ENCODE data around the gene CDH5.

Gene CDH5

GRCh38 chr16:66420396-66420795 lies 53.9 kb downstream of the CDH5 start:
- no peak for DNase-seq

DNA sequence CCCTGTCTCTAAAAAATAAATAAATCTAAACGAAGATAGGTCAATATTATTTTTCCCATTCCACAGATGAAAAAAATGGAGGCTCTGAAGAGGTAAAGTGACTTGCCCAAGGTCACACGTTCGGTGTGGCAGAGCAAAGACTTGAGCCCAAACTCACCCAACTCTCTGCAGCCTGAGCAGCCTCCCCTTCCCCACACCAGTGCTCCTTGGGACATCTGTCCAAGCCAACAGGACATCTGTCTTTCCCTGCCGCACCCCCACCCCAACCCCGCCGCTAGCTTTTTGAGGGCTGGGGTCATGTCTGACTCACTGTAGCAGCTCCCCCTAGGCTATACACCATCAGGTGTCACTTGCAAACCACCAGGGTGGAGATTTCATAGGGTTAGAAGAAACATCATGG lies 55.4 kb downstream of the CDH5 start:
- DNase-seq, result no peak

DNA sequence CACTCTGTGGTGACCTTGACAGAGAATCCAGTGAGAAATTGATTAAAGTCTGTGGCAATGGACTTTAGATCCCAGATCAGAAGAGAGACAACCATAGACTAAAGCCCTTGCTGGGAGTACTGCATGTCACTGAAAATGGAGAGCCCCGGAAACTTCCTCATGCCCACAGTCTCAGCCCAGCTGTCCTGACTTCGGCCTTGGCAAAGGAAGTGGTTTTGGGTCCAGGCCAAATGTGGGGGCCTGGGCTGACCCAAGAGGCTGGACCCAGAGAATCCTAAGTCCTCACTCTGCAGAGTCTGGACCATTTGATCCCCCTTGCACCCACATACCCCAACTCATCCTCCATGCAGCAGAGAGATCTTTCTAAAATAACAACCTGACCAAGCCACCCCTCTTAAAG lies 55.9 kb downstream of the CDH5 start:
- DNase-seq, result no peak

DNA sequence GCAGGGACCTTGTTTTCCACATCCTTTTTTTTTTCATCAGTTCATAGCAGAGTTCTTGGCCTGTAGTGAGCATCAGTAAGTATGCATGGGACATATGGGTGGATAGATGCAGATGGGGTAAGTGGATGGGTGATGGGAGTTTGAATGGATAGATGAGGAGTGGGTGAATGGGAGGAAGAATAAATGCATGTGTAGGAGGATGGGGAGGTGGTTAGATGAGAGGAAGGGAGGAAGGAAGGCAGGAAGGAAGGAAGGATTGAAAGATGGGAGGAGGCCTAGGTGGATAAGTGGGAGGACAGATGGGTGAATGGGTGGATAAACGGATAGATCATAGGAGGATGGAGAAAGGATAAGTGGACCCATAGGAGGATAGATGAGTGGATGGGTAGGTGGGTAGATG lies 56.7 kb downstream of the CDH5 start:
- DNase-seq, result no peak

GRCh38 chr16:66425651-66426050 lies 59.2 kb downstream of the CDH5 start:
- no peak for DNase-seq

DNA sequence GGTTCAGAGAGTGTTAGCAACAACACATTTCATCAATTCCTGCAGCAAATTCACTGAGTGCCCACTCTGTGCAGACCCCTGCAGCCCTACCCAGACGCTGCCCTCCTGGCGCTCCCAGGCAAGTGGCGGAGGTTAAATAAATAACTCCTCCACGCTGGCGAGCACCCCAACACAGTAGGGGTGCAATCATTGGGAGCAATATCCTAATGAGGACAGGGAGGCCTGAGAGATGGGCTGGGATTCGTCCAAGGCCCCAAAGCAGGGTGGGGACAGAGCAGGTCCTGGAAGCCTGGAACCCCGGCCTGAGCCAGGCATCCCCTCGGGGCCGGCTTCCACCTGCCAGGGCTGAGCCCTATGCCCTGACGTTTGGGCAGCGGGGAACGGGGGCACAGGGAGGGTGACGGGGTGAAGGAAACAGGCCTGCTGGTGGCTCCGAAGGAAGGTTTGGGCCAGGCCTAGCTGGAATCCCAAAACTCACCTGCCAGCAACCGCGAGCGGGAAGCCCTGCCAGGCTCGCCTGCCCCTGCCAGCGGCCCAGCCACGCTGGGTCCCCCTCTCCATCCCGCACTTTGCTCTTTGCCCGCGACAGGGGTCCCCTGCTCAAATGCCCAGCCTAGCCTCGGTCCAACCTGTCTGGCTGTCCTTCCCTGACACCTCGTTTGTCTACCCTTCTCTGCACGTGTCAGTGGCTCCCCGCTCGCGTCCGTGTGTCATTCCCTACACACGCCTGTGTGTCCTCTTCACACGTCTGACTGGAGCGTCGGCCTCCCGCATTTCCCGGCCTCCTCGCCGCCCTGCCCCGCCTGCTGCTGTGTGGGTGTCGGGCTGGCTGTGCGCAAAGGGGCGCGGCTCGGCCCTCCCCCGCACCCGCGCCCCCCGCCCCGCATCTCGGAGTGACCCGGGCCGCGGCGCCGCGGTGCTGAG lies 59.9 kb downstream of the CDH5 start:
- DNase-seq, result no peak

- no peak for DNase-seq
Observed at GRCh38 chr16:66427036-66427860, 60.8 kb downstream of the CDH5 start, which contains the start of gene BEAN1. Gene BEAN1, plus strand, starts transcription at chr16:66427295. Its CDS starts 10,382 bp downstream, at chr16:66437677.

DNA sequence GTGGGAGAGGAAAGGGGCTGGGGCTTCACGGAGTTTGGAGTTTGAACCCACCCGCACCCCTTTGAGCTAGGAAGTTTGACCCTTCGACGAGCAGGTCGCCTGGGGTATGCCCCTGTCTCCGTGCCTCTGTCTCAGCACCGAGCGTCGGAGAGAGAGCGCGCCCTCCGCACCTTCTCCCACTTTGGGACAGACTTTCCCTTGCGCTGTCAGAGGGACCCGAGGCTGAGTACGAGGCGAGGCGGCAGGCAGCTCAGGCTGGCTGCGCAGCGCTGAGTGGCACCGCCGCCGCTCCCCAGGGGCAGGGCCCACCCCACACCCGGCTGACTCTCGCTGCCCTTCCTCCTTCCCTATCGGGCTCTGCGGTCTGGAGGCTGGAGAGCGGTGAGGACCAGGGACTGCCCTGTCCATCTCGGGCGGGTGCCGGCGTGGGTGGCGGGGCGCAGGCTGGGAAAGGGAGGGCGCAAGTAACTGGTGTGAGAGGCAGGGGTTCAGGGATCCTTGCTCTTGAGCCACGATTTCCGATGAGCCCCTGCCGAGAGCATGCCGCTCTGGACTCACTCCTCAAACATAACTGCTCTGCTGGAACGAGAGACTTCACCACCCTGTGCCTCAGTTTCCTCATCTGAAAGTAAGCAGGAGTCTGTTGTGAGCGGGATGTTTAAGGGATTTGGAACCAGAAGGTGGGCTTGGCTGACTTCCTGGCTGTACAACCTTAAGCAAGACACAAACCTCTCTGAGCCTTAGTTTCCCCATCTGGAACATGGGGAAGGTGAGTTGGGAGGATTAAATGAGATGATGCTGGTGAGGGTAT lies 61.6 kb downstream of the CDH5 start:
- DNase-seq, result no peak

- DNase-seq, result no peak
Observed at GRCh38 chr16:66428682-66429251, 62.3 kb downstream of the CDH5 start.

- DNase-seq, result no peak
Observed at GRCh38 chr16:66429290-66429962, 62.9 kb downstream of the CDH5 start.

- DNase-seq, result no peak
Observed at GRCh38 chr16:66430214-66430613, 63.7 kb downstream of the CDH5 start.

GRCh38 chr16:66431760-66432159 lies 65.3 kb downstream of the CDH5 start:
- DNase-seq, result no peak

DNA sequence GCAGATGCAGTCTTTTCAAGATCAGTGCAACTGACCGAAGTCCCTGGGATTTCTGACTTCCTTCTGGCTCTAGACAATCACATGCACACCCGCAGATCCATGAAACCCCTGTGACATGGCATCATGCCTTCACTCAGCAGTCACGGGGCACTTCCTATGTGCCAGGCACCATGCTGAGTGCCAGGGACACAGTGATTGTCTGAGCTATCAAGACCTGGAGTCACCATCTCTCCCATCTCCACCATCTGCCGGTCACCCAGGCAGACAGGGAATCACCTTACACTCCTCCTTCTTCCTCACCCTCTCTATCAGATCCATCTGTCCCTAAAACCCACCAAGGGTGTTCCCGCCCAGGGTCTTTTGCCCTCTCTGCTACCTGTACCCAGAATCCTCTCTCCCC lies 65.9 kb downstream of the CDH5 start:
- no peak for DNase-seq

GRCh38 chr16:66434619-66435430 lies 68.3 kb downstream of the CDH5 start:
- no peak for DNase-seq

GRCh38 chr16:66435896-66436295 lies 69.4 kb downstream of the CDH5 start:
- no peak for DNase-seq

GRCh38 chr16:66437391-66437945 lies 71.0 kb downstream of the CDH5 start:
- DNase-seq, result no peak

GRCh38 chr16:66438536-66438935 lies 72.0 kb downstream of the CDH5 start:
- DNase-seq, result no peak

DNA sequence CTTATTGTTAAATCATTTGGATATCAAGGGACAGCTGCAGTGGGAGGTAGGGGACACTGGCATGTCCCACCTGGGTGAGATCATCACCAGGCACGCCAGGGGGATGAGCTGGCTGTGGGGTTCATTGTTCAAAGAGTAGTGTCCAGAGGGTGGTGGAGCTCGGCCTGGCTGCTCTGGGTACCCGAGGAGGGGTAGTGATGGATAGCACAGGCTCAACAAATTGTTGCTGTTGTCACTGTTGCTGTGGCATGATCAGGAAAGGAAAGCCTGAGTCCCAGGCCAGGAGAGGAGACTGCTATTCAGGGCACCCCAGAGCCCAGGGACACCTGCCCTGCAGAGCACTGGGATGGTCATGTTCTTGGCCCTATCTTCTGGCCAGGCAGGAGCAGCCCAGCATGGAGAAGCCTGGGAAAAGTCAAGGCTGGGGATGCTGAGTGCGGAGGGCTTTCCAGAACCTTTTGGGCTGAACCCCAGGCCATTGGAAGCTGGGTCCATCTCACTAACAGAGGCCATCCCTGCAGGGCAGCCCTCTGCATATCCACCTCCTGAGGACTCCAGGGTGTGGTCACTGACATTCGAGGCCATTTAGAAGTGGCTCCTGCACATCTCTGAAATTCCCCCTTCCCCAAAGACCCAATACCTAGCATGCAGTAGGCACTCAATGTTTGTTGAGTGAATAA lies 72.7 kb downstream of the CDH5 start:
- no peak for DNase-seq

DNA sequence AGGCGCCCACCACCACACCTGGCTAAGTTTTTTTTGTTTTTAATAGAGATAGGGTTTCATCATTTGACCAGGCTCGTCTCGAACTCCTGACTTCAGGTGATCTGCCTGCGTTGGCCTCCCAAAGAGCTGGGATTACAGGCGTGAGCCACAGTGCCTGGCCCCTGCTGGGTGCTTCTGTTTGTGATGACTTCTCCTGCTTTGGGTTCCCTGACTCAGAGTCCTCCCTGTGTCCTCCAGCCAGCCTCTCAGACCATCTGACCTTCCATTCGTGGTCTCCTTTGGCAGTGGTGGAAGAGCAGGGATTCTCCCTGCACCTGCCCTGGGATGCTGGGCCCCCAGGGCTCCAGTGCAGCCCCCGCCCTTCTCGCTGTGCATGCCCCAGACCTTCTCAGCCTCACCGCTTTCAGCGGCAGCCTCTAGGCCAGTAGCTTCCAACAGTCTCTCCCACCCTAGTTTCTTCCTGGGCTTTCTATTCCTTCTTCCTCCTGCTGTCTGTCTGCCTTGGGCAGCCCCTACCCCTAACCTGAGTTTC lies 73.8 kb downstream of the CDH5 start:
- DNase-seq, result no peak

DNA sequence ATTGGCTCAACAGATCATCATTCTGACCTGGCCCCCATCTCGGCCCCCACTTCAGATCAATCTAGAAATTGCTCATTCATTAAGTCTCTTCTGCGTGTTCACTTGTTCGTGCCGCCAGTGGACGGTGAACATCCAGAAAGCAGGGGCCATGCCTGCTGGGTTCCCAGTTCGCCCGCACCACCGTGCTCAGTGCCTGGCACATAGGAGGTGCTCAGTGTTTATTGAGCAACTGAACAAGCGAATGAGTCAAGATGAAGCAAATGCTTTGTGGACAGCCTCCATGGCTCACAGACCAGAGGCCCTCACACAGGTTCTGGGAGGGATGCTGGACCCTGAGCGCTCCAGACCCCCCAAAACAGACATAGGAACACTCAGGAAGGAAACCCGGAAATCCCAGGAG lies 74.5 kb downstream of the CDH5 start:
- DNase-seq, result no peak
